Ovary (tissue), 9 donors: Measurements from ENCODE around the gene CFB. TPM values are rescaled to one million over a fixed set of nuclear protein-coding genes. Genes with fewer than 3 reads are reported as not detected.

Experiments
- DNase-seq, 5 donors: peaks; one replicate each; pipeline ENCODE4 v3.0.0-alpha.2; 2019 to 2020
- H3K27ac ChIP-seq, 2 donors: fragments of 200-600 bp; one replicate each; pipeline versions ENCODE4 v1.5.1 to v1.8.0; 2019 to 2022
- H3K27me3 ChIP-seq: fragments of 200-600 bp; one replicate; pipeline ENCODE4 v1.8.0; 2022
- H3K36me3 ChIP-seq: fragments of 200-600 bp; sonication (generic); one replicate; pipeline ENCODE4 v1.5.1; 2019
- H3K4me1 ChIP-seq: one replicate; pipeline ENCODE4 v1.8.1; 2013; ENCODE audit warnings: mild to moderate bottlenecking, moderate library complexity; ENCODE audit not compliant: insufficient read depth
- H3K4me3 ChIP-seq: fragments of 200-600 bp; sonication (generic); one replicate; pipeline ENCODE4 v1.5.1; 2017
- H3K9me3 ChIP-seq, 2 donors: fragments of 200-600 bp in 1 of 2; sonication (generic) in 1 of 2; one replicate each; pipeline versions ENCODE4 v1.5.1 to v1.8.1; 2013 to 2019; ENCODE audit warnings: mild to moderate bottlenecking in 1 of 2, moderate library complexity in 1 of 2
- CTCF ChIP-seq, 3 donors: fragments of 450-650 bp in 2 of 3; fragments of 200-600 bp in 1 of 3; IDR thresholded peaks; one replicate each; pipeline versions ENCODE4 v1.5.1 to v1.8.0; 2016 to 2022; ENCODE audit warnings: antibody characterized with exemption in 3 of 3, mild to moderate bottlenecking in 1 of 3
- EP300 ChIP-seq: sonication (generic); formaldehyde crosslinking; IDR thresholded peaks from one replicate; pipeline ENCODE4 v1.6.1; 2017; ENCODE audit warnings: antibody characterized with exemption
- POLR2A ChIP-seq: fragments of 450-650 bp; IDR thresholded peaks from one replicate; pipeline ENCODE4 v1.6.1; 2017; ENCODE audit warnings: antibody characterized with exemption, mild to moderate bottlenecking, moderate library complexity
- WGBS, 3 donors: extraction: QIAGEN DNeasy Blood & Tissue Kit in 1 of 3; methylation state at CpG; one replicate each; pipeline versions ENCODE4 v1.1.5 to v1.1.7; 2013 to 2017; 5-methylcytosine and 5-hydroxymethylcytosine counted together
- intact Hi-C, 4 donors: fragments of 100-400 bp; cut with DNase I; formaldehyde crosslinking; loops; one replicate each; pipeline versions ENCODE4 v1.11.0 to v1.15.1; 2022 to 2023
- polyA plus RNA-seq, 2 donors: library from polyadenylated mRNA; stranded (reverse); fragments of 200-250 nt in 1 of 2; fragments of 350-450 nt in 1 of 2; fragmentation: Illumina TruSeq in 1 of 2; extraction: RNeasy Lipid Tissue Mini Kit (QIAGEN cat#74804) in 1 of 2; gene quantifications; one replicate each; pipeline ENCODE4 v1.2.3, GENCODE V29; 2013 to 2014
- total RNA-seq, 7 donors: library from RNA; depleted of rRNA in 2 of 7; stranded (reverse); fragments of >200 nt in 2 of 7; fragmentation: NEBNext Ultra II Directional in 3 of 7; extraction: Animal tissue kit (Norgen Biotek cat#: 25700) in 3 of 7; gene quantifications; one replicate each; pipeline versions ENCODE4 v1.1.0 to v1.2.4, GENCODE V29; 2016 to 2023
- donor health status: DM: no; HTN: no; CAD: no; lungs with moderate emphysema.
- donor health status: DM: no; HTN: no; CAD: no.
- donor health status: Bipolar disorder and iron deficiency.
- donor health status: DM: yes; HTN: yes; CAD: no.
- donor health status: DM: no; HTN: no; CAD: no.
- donor health status: DM: yes; HTN: yes; CAD: no.

Gene CFB
- total and polyA plus RNA-seq, 9 donors, result 11.3 to 231 (median 20.8) TPM

- H3K27me3 ChIP-seq, result no peaks in the 10 kb centered on the region
- H3K4me3 ChIP-seq, result no peak overlapping the region
- H3K36me3 ChIP-seq, result no peaks in the 10 kb centered on the region
- 72 to 81% (median 79%) methylated on average over 8 of the region's 8 CpGs for WGBS, 3 donors
- intact Hi-C loops, result no loop called here
- H3K9me3 ChIP-seq, result no peaks in the 10 kb centered on the region
- no peaks in the 10 kb centered on the region for H3K4me1 ChIP-seq
- DNase-seq, result no peak
- no peak overlapping the region for H3K27ac ChIP-seq
- no peak for TF ChIP-seq POLR2A
- no peak for TF ChIP-seq EP300
- TF ChIP-seq CTCF (IDR thresholded peaks at IDR 0.05), result no peak
Measured at GRCh38 chr6:31918069-31918720, 27.7 kb upstream of the CFB start.

DNA sequence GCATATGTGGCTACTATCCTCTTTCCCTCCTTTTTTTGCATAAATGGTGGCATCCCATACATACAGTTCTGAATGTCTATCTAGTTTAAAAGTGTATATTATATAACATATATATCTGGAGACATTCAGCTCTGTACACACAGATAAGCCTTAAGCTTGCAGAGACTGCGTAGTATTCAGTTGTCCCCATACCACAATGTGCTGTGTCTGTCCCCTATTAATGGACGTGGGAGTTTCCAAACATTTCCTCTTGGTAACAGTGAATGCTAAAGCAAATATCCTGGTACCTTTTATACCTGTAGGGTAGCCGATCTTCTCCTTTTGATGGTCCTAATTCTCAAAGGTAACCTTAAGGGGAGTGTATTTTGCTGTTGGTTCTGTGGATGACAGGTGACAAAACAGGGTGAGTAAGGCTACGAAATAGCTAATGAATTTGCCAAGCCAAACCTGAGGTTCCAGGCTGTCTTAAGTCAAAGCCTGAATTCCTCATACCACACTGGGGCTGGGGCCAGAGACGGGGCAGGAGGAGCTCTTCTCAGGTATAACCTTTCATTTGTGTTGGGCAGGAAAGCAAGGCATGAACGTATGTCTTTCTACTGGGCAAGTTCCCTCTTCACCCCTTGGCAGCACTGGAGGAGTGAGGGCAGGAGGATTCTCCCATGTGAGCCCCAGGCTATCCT, 26.1 kb upstream of the CFB start:
- intact Hi-C loops, result no loop called here
- 72 to 87% (median 76%) methylated on average over 6 of the region's 6 CpGs for WGBS, 3 donors
- DNase-seq, result no peak
- Histone ChIP-seq H3K4me3 (no peak overlapping the region), H3K9me3 (no peaks in the 10 kb centered on the region), H3K36me3 (no peaks in the 10 kb centered on the region), H3K27ac (no peak overlapping the region), H3K4me1 (no peaks in the 10 kb centered on the region), H3K27me3 (no peaks in the 10 kb centered on the region)
- TF ChIP-seq CTCF (IDR thresholded peaks at IDR 0.05) (no peak), EP300 (no peak), POLR2A (no peak)

DNA sequence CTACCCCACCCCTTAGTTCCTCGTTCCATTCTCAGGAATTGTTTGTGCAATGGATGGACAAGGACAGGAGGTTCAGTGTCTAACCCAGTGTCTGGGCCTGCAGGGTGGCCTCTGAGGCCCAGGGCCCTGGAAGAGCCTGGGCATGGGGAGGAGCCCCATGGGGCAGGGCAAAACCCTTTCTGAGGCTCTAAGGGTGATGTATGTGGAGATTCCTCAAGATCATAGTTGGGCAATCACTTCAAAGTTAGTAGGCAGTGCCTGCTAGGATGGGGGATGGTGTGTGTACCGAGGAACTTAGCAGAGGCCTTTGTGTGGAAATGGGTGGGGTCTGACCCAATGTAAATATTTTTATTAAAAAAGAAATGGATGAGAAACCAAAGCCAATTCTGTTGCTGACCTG, 25.1 kb upstream of the CFB start:
- intact Hi-C loops, result no loop called here
- Histone ChIP-seq H3K9me3 (no peaks in the 10 kb centered on the region), H3K4me3 (no peak overlapping the region), H3K27me3 (no peaks in the 10 kb centered on the region), H3K27ac (no peak overlapping the region), H3K4me1 (no peaks in the 10 kb centered on the region), H3K36me3 (no peaks in the 10 kb centered on the region)
- WGBS, 3 donors, result 70 to 83% (median 71%) methylated on average over 2 of the region's 2 CpGs
- DNase-seq, result no peak
- TF ChIP-seq EP300, result no peak
- no peak for TF ChIP-seq CTCF (IDR thresholded peaks at IDR 0.05)
- TF ChIP-seq POLR2A, result no peak

DNA sequence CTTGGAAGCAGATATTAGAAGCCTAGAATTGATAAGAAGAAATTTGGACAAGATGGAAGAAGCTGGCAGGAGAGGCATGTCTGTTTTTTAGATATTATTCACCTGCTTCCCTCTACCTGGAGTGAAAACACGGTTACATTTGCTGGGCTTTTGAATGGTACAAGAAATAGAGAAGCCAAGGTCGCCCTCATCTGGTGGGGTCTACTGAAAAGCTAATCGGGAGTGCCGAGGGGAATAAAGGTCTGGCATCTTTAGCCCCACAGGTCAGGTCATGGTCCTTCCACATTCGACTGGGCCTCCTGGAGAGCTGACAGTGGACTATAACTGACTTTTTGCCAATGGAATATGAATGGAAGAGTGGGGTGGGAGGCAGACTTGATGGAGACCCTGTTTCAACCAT, 23.0 kb upstream of the CFB start:
- 16 to 18% (median 17%) methylated on average over 5 of the region's 5 CpGs for WGBS, 3 donors
- Histone ChIP-seq H3K27me3 (no peaks in the 10 kb centered on the region), H3K4me3 (no peak overlapping the region), H3K9me3 (no peaks in the 10 kb centered on the region), H3K4me1 (no peaks in the 10 kb centered on the region), H3K27ac (no peak overlapping the region), H3K36me3 (no peaks in the 10 kb centered on the region)
- no peak for DNase-seq
- TF ChIP-seq CTCF (IDR thresholded peaks at IDR 0.05) (no peak), EP300 (no peak), POLR2A (no peak)
- intact Hi-C loops, result no loop called here
